Panc1 (cell line): ENCODE data around the gene GRM1. TPM values are rescaled to one million over a fixed set of nuclear protein-coding genes. Genes with fewer than 3 reads are reported as not detected.

ENCODE experiments used
- ATAC-seq: fragments of 200-7000 bp; cut with Tn5 transposase; 2 replicates; pipeline ENCODE4 v1.9.1; 2020; ENCODE audit warnings: mild to moderate bottlenecking, moderate library complexity
- BruUV-seq: library from RNA; stranded (reverse); fragments of 400-500 nt; replicated peaks from 2 replicates; lab custom pipeline; 2021; lab: Mats Ljungman, UMichigan
- CTCF ChIA-PET: fragments of 300-600 bp; sonication (Branson Sonifier 250); formaldehyde crosslinking; loops from one replicate; lab custom pipeline; 2022; ENCODE audit warnings: antibody characterized with exemption; lab: Charles Lee
- POLR2A ChIA-PET: fragments of 300-600 bp; sonication (Branson Sonifier 250); formaldehyde crosslinking; loops from one replicate; lab custom pipeline; 2022; ENCODE audit warnings: antibody characterized with exemption; lab: Charles Lee
- DNase-seq: peaks from one replicate; pipeline ENCODE4 v3.0.0-alpha.2; 2010; ENCODE audit warnings: low read depth, low spot score
- H3K27ac ChIP-seq: 2 replicates; pipeline ENCODE4 v1.5.1; 2011; ENCODE audit warnings: mild to moderate bottlenecking, low read length, inconsistent platforms
- H3K27me3 ChIP-seq: fragments of 200-500 bp; sonication (Bioruptor generic); 2 replicates; pipeline ENCODE4 v1.6.0; 2014; ENCODE audit warnings: low read length, inconsistent platforms; ENCODE audit not compliant: control insufficient read depth, insufficient read depth
- H3K36me3 ChIP-seq: fragments of 200-500 bp; sonication (Bioruptor generic); 2 replicates; pipeline ENCODE4 v1.5.1; 2014; ENCODE audit warnings: inconsistent platforms, mild to moderate bottlenecking, low read length, moderate library complexity; ENCODE audit not compliant: control insufficient read depth, insufficient read depth
- H3K4me1 ChIP-seq: 2 replicates; pipeline ENCODE4 v1.5.1; 2011; ENCODE audit warnings: inconsistent platforms, mild to moderate bottlenecking, low read length, moderate library complexity; ENCODE audit not compliant: control insufficient read depth, insufficient read depth
- H3K4me3 ChIP-seq, 2 experiments: 2 replicates each; pipeline ENCODE4 v1.5.1; 2011 to 2012; ENCODE audit warnings: low read depth in 2 of 2, low read length in 2 of 2, mild to moderate bottlenecking in 2 of 2, inconsistent platforms in 1 of 2, moderate library complexity in 1 of 2
- H3K9me3 ChIP-seq: fragments of 200-500 bp; sonication (Bioruptor generic); 2 replicates; pipeline ENCODE4 v1.5.1; 2014; ENCODE audit warnings: low read depth, mild to moderate bottlenecking, inconsistent platforms, low read length, moderate library complexity; ENCODE audit not compliant: control insufficient read depth, insufficient read depth
- CTCF ChIP-seq: fragments of 450-650 bp; IDR thresholded peaks from 2 replicates; pipeline ENCODE4 v1.5.1; 2017; ENCODE audit warnings: mild to moderate bottlenecking
- POLR2AphosphoS5 ChIP-seq: IDR thresholded peaks from 2 replicates; pipeline ENCODE4 v1.6.1; 2012; ENCODE audit warnings: mild to moderate bottlenecking, low read depth, low read length, moderate library complexity
- REST ChIP-seq, 2 experiments: IDR thresholded peaks; 2 replicates each; pipeline ENCODE4 v1.6.1; 2011 to 2012; ENCODE audit warnings: low read depth in 2 of 2, control low read depth in 1 of 2, low read length in 1 of 2, mild to moderate bottlenecking in 1 of 2, moderate library complexity in 1 of 2; ENCODE audit not compliant: insufficient read depth in 1 of 2
- SIN3A ChIP-seq: IDR thresholded peaks from 2 replicates; pipeline ENCODE4 v1.6.1; 2012; ENCODE audit warnings: low read depth, mild to moderate bottlenecking, low read length, moderate library complexity, borderline replicate concordance; ENCODE audit not compliant: insufficient read depth
- TCF7L2 ChIP-seq: IDR thresholded peaks from 2 replicates; pipeline ENCODE4 v1.6.1; 2011; ENCODE audit warnings: mild to moderate bottlenecking, low read depth, low read length, inconsistent platforms
- in situ Hi-C: cut with HindIII; loops from 2 replicates; pipeline ENCODE4 v1.10.0; 2016; ENCODE audit warnings: low sequenced_read_pairs, low pct_unique_long_range_greater_than_20kb
- intact Hi-C: fragments of 100-400 bp; cut with micrococcal nuclease; formaldehyde crosslinking; loops from one replicate; pipeline ENCODE4 v1.10.0; 2022; ENCODE audit not compliant: unreplicated experiment
- total RNA-seq: library from RNA; stranded (reverse); gene quantifications from one replicate; pipeline ENCODE4 v1.2.1, GENCODE V29; 2021; ENCODE audit not compliant: unreplicated experiment

The GRM1 gene
- total RNA-seq, 1 experiment from 2014 or later: not detected

- intact Hi-C loops: no loop called here
- no TSS peak for BruUV-seq
- Histone ChIP-seq H3K27ac (no peak overlapping the region), H3K9me3 (no peaks in the 10 kb centered on the region), H3K4me3 (no peak overlapping the region), H3K36me3 (no peaks in the 10 kb centered on the region), H3K4me1 (no peaks in the 10 kb centered on the region), H3K27me3 (no peaks in the 10 kb centered on the region)
- TF ChIP-seq POLR2AphosphoS5 (no peak), SIN3A (no peak), REST (IDR thresholded peaks at IDR 0.05; ENCODE audit: insufficient read depth in 1 of 2, low read depth in 2 of 2, low read length in 1 of 2) (no peak), TCF7L2 (no peak), CTCF (no peak)
- ATAC-seq: no peak
- ChIA-PET CTCF (no interaction called here), POLR2A (no interaction called here)
- DNase-seq: no peak
- in situ Hi-C loops: no loop called here
Measured at GRCh38 chr6:146336191-146336590, 307.3 kb downstream of the GRM1 start.

- in situ Hi-C loops (no loop called here), intact Hi-C loops (no loop called here)
- Histone ChIP-seq H3K36me3 (no peaks in the 10 kb centered on the region), H3K9me3 (no peaks in the 10 kb centered on the region), H3K27me3 (no peaks in the 10 kb centered on the region), H3K4me3 (no peak overlapping the region), H3K4me1 (no peaks in the 10 kb centered on the region), H3K27ac (no peak overlapping the region)
- TF ChIP-seq SIN3A (no peak), POLR2AphosphoS5 (no peak), REST (IDR thresholded peaks at IDR 0.05; ENCODE audit: insufficient read depth in 1 of 2, low read depth in 2 of 2, low read length in 1 of 2) (no peak), TCF7L2 (no peak), CTCF (no peak)
- BruUV-seq: no TSS peak
- ChIA-PET CTCF (no interaction called here), POLR2A (no interaction called here)
- DNase-seq: no peak
- ATAC-seq: no peak
Measured at GRCh38 chr6:146337376-146337775, 308.5 kb downstream of the GRM1 start.
